Measurements from ENCODE around the gene CNTNAP1.

CNTNAP1 gene

DNA sequence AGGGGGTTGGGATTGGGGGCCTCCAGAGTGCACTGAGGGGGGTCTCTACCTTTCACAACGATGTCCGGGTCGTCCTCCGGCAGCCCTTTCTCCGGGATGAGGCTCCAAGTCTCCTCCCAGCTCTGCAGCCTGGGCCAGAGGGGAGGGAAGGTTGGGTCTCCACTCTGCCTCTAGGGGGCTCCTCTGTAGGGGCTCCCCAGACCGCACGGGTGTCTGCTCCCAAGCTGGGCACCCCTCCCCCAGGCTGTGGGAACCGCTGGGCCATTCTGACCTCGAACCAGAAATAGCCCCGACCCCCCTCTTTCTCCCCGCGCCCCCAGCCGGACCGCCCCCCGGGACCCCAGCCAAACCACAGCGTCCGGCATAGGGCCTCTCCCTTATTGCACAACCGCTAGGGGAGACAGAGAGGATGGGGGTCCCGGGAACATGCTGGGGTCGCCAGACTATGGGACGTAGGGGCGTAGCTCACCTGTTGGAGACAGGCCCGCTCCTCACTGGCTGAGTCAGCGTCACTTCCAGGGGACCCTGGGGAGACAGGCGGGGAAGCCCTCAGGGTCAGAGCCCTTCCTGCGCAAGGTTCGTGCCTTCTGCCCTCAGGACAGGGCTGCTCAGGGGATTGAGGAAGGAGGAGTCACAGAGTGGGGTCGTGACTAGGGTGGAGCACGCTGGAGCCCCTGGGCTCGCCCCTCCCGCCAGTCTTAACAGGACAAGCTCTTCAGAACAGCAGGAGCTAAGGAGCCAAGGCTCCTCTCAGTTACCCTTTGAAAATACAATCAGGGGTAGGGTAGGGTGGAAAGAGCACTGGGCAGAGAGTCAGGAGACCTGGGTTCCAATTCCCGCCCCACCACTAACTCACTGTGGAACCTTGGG, 8.2 kb upstream of the CNTNAP1 start:
- peaks cover 18% of the 10 kb centered on the region for H3K36me3 ChIP-seq (ENCODE audit: control insufficient read depth, insufficient read depth, low read length)
- H3K27me3 ChIP-seq (replicated peaks; ENCODE audit: control insufficient read depth, insufficient read depth, low read length), result no peaks in the 10 kb centered on the region
- peak overlapping the region; percentile 90 for H3K4me3 ChIP-seq (replicated peaks; ENCODE audit: low read depth, low read length)
- peak; percentile 81 for TF ChIP-seq CTCF (IDR thresholded peaks at IDR 0.05; ENCODE audit: insufficient read depth, low read length, poor library complexity, severe bottlenecking)
- DNase-seq (ENCODE audit: extremely low read depth, insufficient read length), result peak; percentile 63

GRCh38 chr17:42674755-42675347, 7.5 kb upstream of the CNTNAP1 start:
- peak overlapping the region; percentile 90 for H3K4me3 ChIP-seq (replicated peaks; ENCODE audit: low read depth, low read length)
- no peak for DNase-seq (ENCODE audit: extremely low read depth, insufficient read length)
- no peak for TF ChIP-seq CTCF (IDR thresholded peaks at IDR 0.05; ENCODE audit: insufficient read depth, low read length, poor library complexity, severe bottlenecking)
- peaks cover 14% of the 10 kb centered on the region for H3K36me3 ChIP-seq (ENCODE audit: control insufficient read depth, insufficient read depth, low read length)
- no peaks in the 10 kb centered on the region for H3K27me3 ChIP-seq (replicated peaks; ENCODE audit: control insufficient read depth, insufficient read depth, low read length)

DNA sequence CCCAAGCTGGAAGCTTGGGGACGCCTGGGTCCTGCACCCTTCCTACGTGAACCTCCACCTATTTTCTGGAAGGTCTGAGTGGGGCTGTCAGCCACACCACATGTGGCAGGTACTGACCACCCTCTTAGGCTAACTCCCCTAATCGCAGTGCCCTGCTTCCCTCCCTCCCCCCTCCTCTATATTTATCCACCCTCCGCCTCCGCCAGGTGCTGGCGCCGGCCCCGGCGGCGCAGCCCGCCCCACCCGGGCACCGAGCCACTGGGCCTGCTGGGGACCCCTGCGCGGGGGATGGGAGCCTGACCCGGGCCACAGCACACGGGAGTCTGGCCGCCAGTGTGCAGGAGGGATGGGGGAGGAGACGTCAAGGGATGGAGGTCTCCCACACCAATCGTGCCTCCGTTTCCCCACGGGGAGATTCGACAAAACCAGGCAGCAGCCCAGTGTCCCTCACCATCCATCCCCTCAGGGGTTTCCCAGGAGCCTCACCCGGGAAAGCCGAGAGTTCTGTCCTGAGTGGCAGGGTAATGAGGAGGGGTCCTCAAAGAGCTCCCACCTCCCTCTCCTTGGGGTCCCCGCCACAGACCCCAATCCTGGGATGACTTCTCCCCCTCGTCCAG, 6.9 kb upstream of the CNTNAP1 start:
- Histone ChIP-seq H3K36me3 (ENCODE audit: control insufficient read depth, insufficient read depth, low read length) (peaks cover 16% of the 10 kb centered on the region), H3K4me3 (replicated peaks; ENCODE audit: low read depth, low read length) (peak overlapping the region; percentile 90), H3K27me3 (replicated peaks; ENCODE audit: control insufficient read depth, insufficient read depth, low read length) (no peaks in the 10 kb centered on the region)
- no peak for DNase-seq (ENCODE audit: extremely low read depth, insufficient read length)
- TF ChIP-seq CTCF (IDR thresholded peaks at IDR 0.05; ENCODE audit: insufficient read depth, low read length, poor library complexity, severe bottlenecking), result no peak

DNA sequence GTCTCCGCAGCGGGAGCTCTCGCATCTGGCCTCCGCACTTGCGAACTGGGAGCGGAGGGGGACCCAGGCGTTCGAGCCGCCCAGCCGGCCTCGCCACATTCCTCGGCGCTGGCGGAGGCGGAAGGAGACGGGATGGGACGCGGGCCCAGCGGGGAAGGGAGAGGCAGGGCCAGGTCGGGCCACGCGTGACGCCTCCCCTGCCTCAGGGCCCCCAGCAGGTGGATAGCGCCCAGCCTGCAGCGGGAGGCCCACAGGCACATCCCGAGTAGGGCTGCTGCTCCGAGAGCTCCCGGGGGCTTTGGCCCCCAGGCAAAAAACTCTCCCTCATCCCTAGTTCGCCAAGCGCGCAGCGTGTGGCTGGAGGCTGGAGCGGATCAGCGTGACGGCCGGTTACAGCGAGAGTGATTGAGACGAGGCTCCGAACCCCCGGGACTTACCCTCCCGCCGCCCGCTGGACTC, 6.3 kb upstream of the CNTNAP1 start:
- H3K4me3 ChIP-seq (replicated peaks; ENCODE audit: low read depth, low read length), result peak overlapping the region; percentile 90
- no peak for TF ChIP-seq CTCF (IDR thresholded peaks at IDR 0.05; ENCODE audit: insufficient read depth, low read length, poor library complexity, severe bottlenecking)
- no peaks in the 10 kb centered on the region for H3K27me3 ChIP-seq (replicated peaks; ENCODE audit: control insufficient read depth, insufficient read depth, low read length)
- H3K36me3 ChIP-seq (ENCODE audit: control insufficient read depth, insufficient read depth, low read length), result peaks cover 14% of the 10 kb centered on the region
- DNase-seq (ENCODE audit: extremely low read depth, insufficient read length), result no peak

DNA sequence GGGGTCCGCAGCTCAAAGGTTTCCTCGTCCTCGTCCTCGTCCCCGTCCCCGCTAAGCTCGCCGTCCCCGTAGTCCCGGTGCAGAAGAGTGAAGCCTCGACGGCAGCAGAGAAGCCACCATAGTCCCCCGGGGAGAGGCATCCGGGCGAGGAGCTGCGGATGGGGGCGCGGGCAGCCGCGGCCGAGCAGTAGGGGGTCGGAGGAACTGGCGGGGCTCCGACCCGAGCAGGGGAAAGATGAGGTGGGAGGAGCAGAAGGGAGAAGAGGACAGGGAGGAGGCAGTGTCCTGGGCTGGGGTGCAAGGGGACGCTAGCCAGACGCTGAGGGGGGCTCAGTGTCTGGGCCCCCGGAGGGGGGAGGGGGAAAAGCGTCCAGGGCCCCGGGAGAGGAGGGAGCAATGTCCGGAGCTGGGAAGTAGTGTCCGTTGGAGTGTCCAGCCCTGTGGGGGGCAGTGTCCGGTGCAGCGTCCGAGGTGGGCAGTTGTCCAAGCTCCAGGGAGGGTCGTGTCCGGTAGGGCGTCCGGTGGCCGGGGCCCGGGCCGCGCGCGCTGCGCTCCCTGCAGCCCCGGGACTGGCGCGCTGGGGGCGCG, 5.8 kb upstream of the CNTNAP1 start, which contains the start of gene PLEKHH3:
Gene PLEKHH3 (minus strand): TSS at position 571 of the 588 bp plus-strand sequence. CDS start 431 bp downstream, at position 140.
- Histone ChIP-seq H3K27me3 (replicated peaks; ENCODE audit: control insufficient read depth, insufficient read depth, low read length) (no peaks in the 10 kb centered on the region), H3K4me3 (replicated peaks; ENCODE audit: low read depth, low read length) (peak within 1 kb of the TSS; percentile 90), H3K36me3 (ENCODE audit: control insufficient read depth, insufficient read depth, low read length) (peaks cover 11% of the 10 kb centered on the region)
- no peak for TF ChIP-seq CTCF (IDR thresholded peaks at IDR 0.05; ENCODE audit: insufficient read depth, low read length, poor library complexity, severe bottlenecking)
- DNase-seq (ENCODE audit: extremely low read depth, insufficient read length), result no peak
